ENCODE measurements around the gene MAP1LC3B2. TPM values are rescaled to one million over a fixed set of nuclear protein-coding genes. Genes with fewer than 3 reads are reported as not detected.
A peak's percentile ranks its signal among the peaks of the same experiment; 100 is the strongest.

MAP1LC3B2 gene
- total RNA-seq, 6 experiments from 2014 or later, result 0.59 to 1.0 (median 0.70) TPM; not detected in 3

- H3K27me3 ChIP-seq, result no peaks in the 10 kb centered on the region
- 65% methylated on average over 19 of the region's 22 CpGs for WGBS (ENCODE audit: insufficient coverage, low coverage, low lambda C conversion rate, missing lambda C conversion rate)
- no peak for DNase-seq
- H3K9me3 ChIP-seq, result no peaks in the 10 kb centered on the region
- peak overlapping the region in 2 of 3 donors; percentile 0 to 43 for H3K27ac ChIP-seq
- H3K4me1 ChIP-seq, result peaks cover 0 to 2% (median 0%) of the 10 kb centered on the region in 4 donors
- no peak overlapping the region for H3K4me3 ChIP-seq
- H3K36me3 ChIP-seq, result no peaks in the 10 kb centered on the region
- TF ChIP-seq CTCF (IDR thresholded peaks at IDR 0.05), result no peak
- intact Hi-C loops (cut with DNase I), result no loop called here
- ATAC-seq, result no peak
These were observed 39.4 kb downstream of the MAP1LC3B2 start for GRCh38 chr12:116598311-116599284.

- intact Hi-C loops (cut with DNase I), result loop anchor here in 1 of 2 donors (10.0 kb wide), 1 partner anchor 605 kb away; no protein-coding TSS in a partner anchor
- Histone ChIP-seq H3K4me3 (peak overlapping the region in 1 of 3 donors; percentile 33), H3K36me3 (no peaks in the 10 kb centered on the region), H3K9me3 (no peaks in the 10 kb centered on the region), H3K4me1 (peaks cover 0 to 2% (median 0%) of the 10 kb centered on the region in 4 donors), H3K27ac (peak overlapping the region; percentile 0 to 43 (median 38)), H3K27me3 (no peaks in the 10 kb centered on the region)
- peak; percentile 88 to 94 (median 90) for ATAC-seq
- TF ChIP-seq CTCF (IDR thresholded peaks at IDR 0.05) (peak; percentile 48 to 64 (median 54)), POLR2A (IDR thresholded peaks at IDR 0.05) (no peak)
- DNase-seq, result peak; percentile 79 to 83 (median 80)
- WGBS (ENCODE audit: insufficient coverage, low coverage, low lambda C conversion rate, missing lambda C conversion rate), result 22% methylated on average over 24 of the region's 30 CpGs
These were observed 40.3 kb downstream of the MAP1LC3B2 start for GRCh38 chr12:116599285-116600136.

DNA sequence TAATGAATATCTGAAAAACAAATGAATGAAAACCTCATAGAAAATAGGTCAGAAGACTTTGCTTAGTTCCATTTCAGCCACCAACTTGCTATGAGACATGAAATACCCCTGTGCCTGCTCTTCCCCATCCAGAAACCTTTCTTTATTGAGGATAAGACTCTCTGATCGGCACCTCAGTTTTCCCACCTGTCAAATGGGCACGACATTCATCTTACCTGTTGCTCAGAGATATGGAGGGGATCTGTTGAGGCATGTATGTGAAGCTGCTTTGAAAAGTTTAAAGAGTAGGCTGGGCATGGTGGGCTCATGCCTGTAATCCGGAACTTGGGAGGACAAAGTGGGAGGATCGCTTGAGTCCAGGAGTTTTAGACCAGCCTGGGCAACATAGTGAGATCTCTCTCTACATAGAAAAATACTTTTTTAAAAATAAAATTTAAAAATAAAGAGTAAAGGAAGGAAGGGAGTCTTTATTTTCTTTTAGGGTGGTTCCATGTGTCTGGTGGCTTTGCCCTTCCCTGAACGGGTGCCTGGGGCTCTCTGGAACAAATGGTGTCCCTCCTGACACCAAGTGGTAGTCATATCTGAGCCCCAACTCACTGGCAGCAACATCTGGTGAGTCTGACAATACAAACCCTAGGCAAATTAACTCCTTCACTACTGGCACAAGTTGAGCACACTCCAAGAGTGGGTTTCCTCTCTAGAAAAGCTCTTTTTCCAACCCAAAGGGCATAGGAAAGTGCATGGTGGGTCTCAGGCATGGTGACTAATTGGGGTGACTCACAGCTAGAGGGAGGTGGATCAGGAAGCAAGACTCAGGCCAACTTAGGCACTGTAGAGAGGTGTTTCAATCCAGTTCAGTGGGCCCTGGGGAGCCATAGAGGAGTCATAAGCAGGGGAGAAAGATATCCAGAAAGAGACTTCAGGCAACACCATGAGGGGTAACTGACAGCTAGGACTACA lies 42.1 kb downstream of the MAP1LC3B2 start:
- ATAC-seq, result no peak
- Histone ChIP-seq H3K27me3 (no peaks in the 10 kb centered on the region), H3K36me3 (no peaks in the 10 kb centered on the region), H3K9me3 (no peaks in the 10 kb centered on the region), H3K4me1 (peaks cover 0 to 2% (median 0%) of the 10 kb centered on the region in 4 donors), H3K27ac (no peak overlapping the region), H3K4me3 (no peak overlapping the region)
- TF ChIP-seq POLR2A (IDR thresholded peaks at IDR 0.05) (no peak), CTCF (IDR thresholded peaks at IDR 0.05) (no peak)
- intact Hi-C loops (cut with DNase I), result loop anchor here in 1 of 2 donors (10.0 kb wide), 1 partner anchor 606 kb away; no protein-coding TSS in a partner anchor
- DNase-seq, result no peak
- 78% methylated on average over 5 of the region's 5 CpGs for WGBS (ENCODE audit: insufficient coverage, low coverage, low lambda C conversion rate, missing lambda C conversion rate)
